H9 (cell line): ENCODE results near the gene DBNDD1. TPM values are rescaled to one million over a fixed set of nuclear protein-coding genes. Genes with fewer than 3 reads are reported as not detected.

Experiments used
- DNase-seq: peaks from one replicate; pipeline ENCODE4 v3.0.0-alpha.2; 2017
- H2AFZ ChIP-seq: one replicate; pipeline ENCODE4 v1.6.1; 2013; ENCODE audit warnings: mild to moderate bottlenecking, low read length, control low read depth, moderate library complexity
- H2AK5ac ChIP-seq: 2 replicates; pipeline ENCODE4 v1.6.1; 2013; ENCODE audit warnings: low read length, control low read depth, mixed read lengths; ENCODE audit not compliant: insufficient read length
- H2BK120ac ChIP-seq: one replicate; pipeline ENCODE4 v1.6.1; 2013; ENCODE audit warnings: low read depth, mild to moderate bottlenecking, low read length, control low read depth, inconsistent platforms; ENCODE audit not compliant: poor library complexity, severe bottlenecking
- H2BK12ac ChIP-seq: 2 replicates; pipeline ENCODE4 v1.6.1; 2013; ENCODE audit warnings: low read length, control low read depth, mixed read lengths, low read depth; ENCODE audit not compliant: insufficient read length
- H2BK15ac ChIP-seq: 2 replicates; pipeline ENCODE4 v1.6.1; 2013; ENCODE audit warnings: low read depth, low read length, control low read depth
- H2BK20ac ChIP-seq: one replicate; pipeline ENCODE4 v1.6.1; 2013; ENCODE audit warnings: low read depth, mild to moderate bottlenecking, low read length, control low read depth, inconsistent platforms; ENCODE audit not compliant: poor library complexity, severe bottlenecking
- H2BK5ac ChIP-seq: 2 replicates; pipeline ENCODE4 v1.6.1; 2013; ENCODE audit warnings: low read length, control low read depth, mixed read lengths; ENCODE audit not compliant: insufficient read length
- H3K14ac ChIP-seq: 2 replicates; pipeline ENCODE4 v1.6.1; 2013; ENCODE audit warnings: low read length, control low read depth; ENCODE audit not compliant: insufficient read depth
- H3K18ac ChIP-seq: 2 replicates; pipeline ENCODE4 v1.6.1; 2013; ENCODE audit warnings: low read depth, mild to moderate bottlenecking, mixed read lengths, low read length, control low read depth; ENCODE audit not compliant: insufficient read length
- H3K23ac ChIP-seq: 2 replicates; pipeline ENCODE4 v1.6.1; 2013; ENCODE audit warnings: low read length, control low read depth, mixed read lengths, low read depth; ENCODE audit not compliant: insufficient read length
- H3K23me2 ChIP-seq: 2 replicates; pipeline ENCODE4 v1.6.1; 2013; ENCODE audit warnings: low read depth, mild to moderate bottlenecking, mixed read lengths, low read length, control low read depth; ENCODE audit not compliant: insufficient read length, poor library complexity, severe bottlenecking
- H3K27ac ChIP-seq: 2 replicates; pipeline ENCODE4 v1.5.1; 2013; ENCODE audit warnings: low read length, control low read depth, mixed read lengths, low read depth; ENCODE audit not compliant: insufficient read length
- H3K27me3 ChIP-seq: 2 replicates; pipeline ENCODE4 v1.6.1; 2013; ENCODE audit warnings: low read length, control low read depth, inconsistent platforms; ENCODE audit not compliant: insufficient read depth
- H3K4ac ChIP-seq: 2 replicates; pipeline ENCODE4 v1.6.1; 2013; ENCODE audit warnings: low read depth, mild to moderate bottlenecking, control low read depth, inconsistent platforms, low read length, moderate library complexity
- H3K4me1 ChIP-seq: 2 replicates; pipeline ENCODE4 v1.6.1; 2013; ENCODE audit warnings: low read length, control low read depth, inconsistent platforms; ENCODE audit not compliant: insufficient read depth
- H3K4me2 ChIP-seq: 2 replicates; pipeline ENCODE4 v1.6.1; 2013; ENCODE audit warnings: low read length, control low read depth, mixed read lengths; ENCODE audit not compliant: insufficient read length, insufficient read depth
- H3K56ac ChIP-seq: 2 replicates; pipeline ENCODE4 v1.6.1; 2013; ENCODE audit warnings: low read depth, mild to moderate bottlenecking, mixed read lengths, low read length, control low read depth; ENCODE audit not compliant: insufficient read length
- H3K79me1 ChIP-seq: 2 replicates; pipeline ENCODE4 v1.6.1; 2013; ENCODE audit warnings: low read depth, mild to moderate bottlenecking, moderate library complexity, low read length, control low read depth, inconsistent platforms; ENCODE audit not compliant: insufficient read depth, poor library complexity, severe bottlenecking
- H3K79me2 ChIP-seq: 2 replicates; pipeline ENCODE4 v1.6.1; 2013; ENCODE audit warnings: low read length, control low read depth, inconsistent platforms; ENCODE audit not compliant: insufficient read depth
- H3K9ac ChIP-seq: 2 replicates; pipeline ENCODE4 v1.6.1; 2013; ENCODE audit warnings: low read length, control low read depth, mixed read lengths; ENCODE audit not compliant: insufficient read length; ENCODE audit errors: extremely low read depth
- H3K9me3 ChIP-seq: one replicate; pipeline ENCODE4 v1.6.1; 2013; ENCODE audit warnings: low read depth, low read length, inconsistent platforms; ENCODE audit not compliant: control insufficient read depth
- H3T11ph ChIP-seq: one replicate; pipeline ENCODE4 v1.6.1; 2013; ENCODE audit warnings: mild to moderate bottlenecking, low read length, control low read depth, inconsistent platforms
- H4K20me1 ChIP-seq: one replicate; pipeline ENCODE4 v1.6.1; 2013; ENCODE audit not compliant: control insufficient read depth, insufficient read length, insufficient read depth
- H4K5ac ChIP-seq: 2 replicates; pipeline ENCODE4 v1.6.1; 2013; ENCODE audit warnings: low read depth, mild to moderate bottlenecking, mixed read lengths, low read length, control low read depth; ENCODE audit not compliant: insufficient read length
- H4K8ac ChIP-seq: replicated peaks from 2 replicates; pipeline ENCODE4 v1.6.1; 2013; ENCODE audit warnings: low read length, control low read depth, mixed read lengths, low read depth; ENCODE audit not compliant: insufficient read length
- H4K91ac ChIP-seq: 2 replicates; pipeline ENCODE4 v1.6.1; 2013; ENCODE audit warnings: low read depth, mild to moderate bottlenecking, moderate library complexity, mixed read lengths, low read length, control low read depth; ENCODE audit not compliant: insufficient read length
- H3K27ac Mint-ChIP-seq, 3 experiments: 2 replicates in 2 of 3; 3 replicates in 1 of 3; pipeline ENCODE4 v1.8.0; 2020 to 2021; ENCODE audit warnings: mixed read lengths in 3 of 3, mild to moderate bottlenecking in 1 of 3, moderate library complexity in 1 of 3
- H3K27me3 Mint-ChIP-seq: 2 replicates; pipeline ENCODE4 v1.8.0; 2021; ENCODE audit warnings: low read depth, mild to moderate bottlenecking, moderate library complexity, mixed read lengths
- H3K36me3 Mint-ChIP-seq, 3 experiments: 2 replicates in 2 of 3; 3 replicates in 1 of 3; pipeline ENCODE4 v1.8.0; 2020 to 2021; ENCODE audit warnings: low read depth in 3 of 3, mixed read lengths in 3 of 3; ENCODE audit not compliant: insufficient read depth in 1 of 3
- H3K4me1 Mint-ChIP-seq, 2 experiments: 2 replicates each; pipeline ENCODE4 v1.8.0; 2020; ENCODE audit warnings: mixed read lengths in 2 of 2
- H3K4me3 Mint-ChIP-seq, 2 experiments: 2 replicates in 1 of 2; 3 replicates in 1 of 2; pipeline ENCODE4 v1.8.0; 2020 to 2021; ENCODE audit warnings: mild to moderate bottlenecking in 2 of 2, mixed read lengths in 2 of 2, moderate library complexity in 1 of 2
- H3K9me3 Mint-ChIP-seq, 2 experiments: 2 replicates in 1 of 2; 3 replicates in 1 of 2; pipeline ENCODE4 v1.8.0; 2020; ENCODE audit warnings: mild to moderate bottlenecking in 2 of 2, mixed read lengths in 2 of 2, moderate library complexity in 1 of 2
- CTCF ChIP-seq: fragments of 200-600 bp; sonication (generic); conservative IDR thresholded peaks from 3 replicates; pipeline ENCODE4 v1.8.0; 2021; ENCODE audit warnings: antibody characterized with exemption, mild to moderate bottlenecking
- WGBS: extraction: QIAGEN DNeasy Blood & Tissue Kit; methylation state at CpG from one replicate; pipeline ENCODE4 v1.1.7; 2013; ENCODE audit warnings: missing lambda C conversion rate, low lambda C conversion rate, mixed read lengths; ENCODE audit not compliant: insufficient read length; ENCODE audit errors: extremely low coverage; 5-methylcytosine and 5-hydroxymethylcytosine counted together
- total RNA-seq: library from RNA; stranded (reverse); gene quantifications from 2 replicates; pipeline ENCODE4 v1.2.1, GENCODE V29; 2021

DBNDD1 gene
- total RNA-seq, 1 experiment from 2014 or later, result 87.3 TPM

- H2BK120ac ChIP-seq, result no peak overlapping the region
- Mint-ChIP-seq H3K27me3 (no peaks in the 10 kb centered on the region), H3K4me1 (peaks cover 13 to 20% of the 10 kb centered on the region in 2 experiments), H3K4me3 (no peak overlapping the region), H3K27ac (peak overlapping the region in 1 of 3 experiments; percentile 69; a peak in 2 of 7 replicates), H3K36me3 (peaks cover 19 to 79% (median 66%) of the 10 kb centered on the region in 3 experiments), H3K9me3 (no peaks in the 10 kb centered on the region)
- H2BK5ac ChIP-seq, result no peak overlapping the region
- WGBS, result no CpG with 5 or more reads among the region's 5 CpGs
- no peaks in the 10 kb centered on the region for H3K9me3 ChIP-seq
- no peak overlapping the region for H3T11ph ChIP-seq
- H4K5ac ChIP-seq, result no peak overlapping the region
- no peaks in the 10 kb centered on the region for H3K79me2 ChIP-seq
- no peak overlapping the region for H3K23ac ChIP-seq
- H3K9ac ChIP-seq, result no peak overlapping the region
- H4K20me1 ChIP-seq, result no peaks in the 10 kb centered on the region
- no peaks in the 10 kb centered on the region for H3K23me2 ChIP-seq
- H3K4ac ChIP-seq, result no peak overlapping the region
- no peak overlapping the region for H2AK5ac ChIP-seq
- H3K4me1 ChIP-seq, result peaks cover 2% of the 10 kb centered on the region; the same call in 1 of the 2 replicates
- H3K14ac ChIP-seq, result no peak overlapping the region
- H4K91ac ChIP-seq, result no peak overlapping the region
- no peaks in the 10 kb centered on the region for H3K27me3 ChIP-seq
- H3K79me1 ChIP-seq, result no peaks in the 10 kb centered on the region
- no peak overlapping the region for H2BK12ac ChIP-seq
- no peak for DNase-seq
- no peak overlapping the region for H2AFZ ChIP-seq
- no peak overlapping the region for H3K27ac ChIP-seq
- no peak overlapping the region for H3K18ac ChIP-seq
- no peak overlapping the region for H4K8ac ChIP-seq
- H3K4me2 ChIP-seq, result no peak overlapping the region
- no peak overlapping the region for H3K56ac ChIP-seq
- H2BK20ac ChIP-seq, result no peak overlapping the region
- no peak for TF ChIP-seq CTCF
- H2BK15ac ChIP-seq, result no peak overlapping the region
Measured at GRCh38 chr16:90035902-90036301, 16.6 kb upstream of the DBNDD1 start.
